Myometrial cell (primary cell): ENCODE data around the gene KIF26A. TPM values are rescaled to one million over a fixed set of nuclear protein-coding genes. Genes with fewer than 3 reads are reported as not detected.

ENCODE experiments used
- total RNA-seq: library from RNA; depleted of rRNA; stranded (reverse); fragments of >200 nt; gene quantifications from 2 replicates; pipeline ENCODE4 v1.2.3, GENCODE V29; 2015

The KIF26A gene
- 0.58 and 1.1 TPM in 2 replicates for total RNA-seq

DNA sequence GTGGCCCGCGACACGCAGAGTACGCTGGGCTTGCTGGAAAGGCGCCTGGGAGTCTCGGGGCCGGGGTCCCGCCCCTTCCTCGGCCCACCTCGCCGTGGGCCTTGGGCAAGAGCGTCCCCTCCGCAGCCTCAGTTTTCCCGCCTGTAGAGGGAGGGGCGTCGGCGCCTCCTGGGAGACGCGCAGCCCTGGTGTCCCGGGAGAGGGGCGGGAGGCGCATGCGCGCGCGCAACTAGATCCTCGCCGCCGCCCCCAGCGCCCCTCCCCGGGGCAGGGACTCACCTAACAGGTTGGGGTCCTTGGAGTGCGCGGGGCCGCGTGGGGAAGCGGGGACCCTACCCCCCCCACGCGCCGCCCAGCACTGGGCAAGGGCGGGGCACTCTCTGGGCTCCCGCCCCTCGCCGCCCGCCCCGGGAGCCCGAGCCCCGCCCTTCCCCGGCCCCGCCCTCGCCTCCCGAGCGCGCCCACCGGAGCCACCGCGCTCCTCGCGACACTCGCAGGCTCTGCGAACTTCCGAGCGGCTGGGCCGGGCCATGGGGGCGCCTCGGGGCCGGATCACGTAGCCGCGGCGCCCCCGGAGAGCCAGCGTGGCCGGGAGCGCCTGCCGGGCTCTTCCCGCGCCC lies at the start of gene KIF26A:
Gene KIF26A (plus strand): TSS at position 490 of the 620 bp plus-strand sequence. CDS start 136 bp downstream, outside the sequence.

Other genes with a start within 250 kb of the KIF26A start
- under 0.01 and 0.71 TPM in 2 replicates for gene TDRD9, start 210.1 kb upstream of the KIF26A start, total RNA-seq
- not detected in 2 replicates for gene RD3L, start 196.1 kb upstream of the KIF26A start, total RNA-seq
- not detected in 2 replicates for gene ASPG, start 52.9 kb upstream of the KIF26A start, total RNA-seq